ENCODE data around the gene NELL2. TPM values are rescaled to one million over a fixed set of nuclear protein-coding genes. Genes with fewer than 3 reads are reported as not detected.
"Not testable (repeated sequence)": the region's sequence is repeated elsewhere in the genome, so short reads cannot be mapped to it uniquely, and the experiment has no call there.

NELL2 gene
- total RNA-seq, 2 donors from 2014 or later: 0.31 to 0.52 TPM

- H3K4me1 ChIP-seq: no peaks in the 10 kb centered on the region
- H3K9me3 ChIP-seq: no peaks in the 10 kb centered on the region
- no peak overlapping the region for H3K27ac ChIP-seq
- DNase-seq (ENCODE audit: low spot score): no peak
- TF ChIP-seq, protein P1, sequence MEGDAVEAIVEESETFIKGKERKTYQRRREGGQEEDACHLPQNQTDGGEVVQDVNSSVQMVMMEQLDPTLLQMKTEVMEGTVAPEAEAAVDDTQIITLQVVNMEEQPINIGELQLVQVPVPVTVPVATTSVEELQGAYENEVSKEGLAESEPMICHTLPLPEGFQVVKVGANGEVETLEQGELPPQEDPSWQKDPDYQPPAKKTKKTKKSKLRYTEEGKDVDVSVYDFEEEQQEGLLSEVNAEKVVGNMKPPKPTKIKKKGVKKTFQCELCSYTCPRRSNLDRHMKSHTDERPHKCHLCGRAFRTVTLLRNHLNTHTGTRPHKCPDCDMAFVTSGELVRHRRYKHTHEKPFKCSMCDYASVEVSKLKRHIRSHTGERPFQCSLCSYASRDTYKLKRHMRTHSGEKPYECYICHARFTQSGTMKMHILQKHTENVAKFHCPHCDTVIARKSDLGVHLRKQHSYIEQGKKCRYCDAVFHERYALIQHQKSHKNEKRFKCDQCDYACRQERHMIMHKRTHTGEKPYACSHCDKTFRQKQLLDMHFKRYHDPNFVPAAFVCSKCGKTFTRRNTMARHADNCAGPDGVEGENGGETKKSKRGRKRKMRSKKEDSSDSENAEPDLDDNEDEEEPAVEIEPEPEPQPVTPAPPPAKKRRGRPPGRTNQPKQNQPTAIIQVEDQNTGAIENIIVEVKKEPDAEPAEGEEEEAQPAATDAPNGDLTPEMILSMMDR (IDR thresholded peaks at IDR 0.05): no peak
- H3K27me3 ChIP-seq: no peaks in the 10 kb centered on the region
- no peak overlapping the region for H3K4me3 ChIP-seq
- no peaks in the 10 kb centered on the region for H3K36me3 ChIP-seq
Measured at GRCh38 chr12:44837114-44837755, 38.9 kb downstream of the NELL2 start.

DNA sequence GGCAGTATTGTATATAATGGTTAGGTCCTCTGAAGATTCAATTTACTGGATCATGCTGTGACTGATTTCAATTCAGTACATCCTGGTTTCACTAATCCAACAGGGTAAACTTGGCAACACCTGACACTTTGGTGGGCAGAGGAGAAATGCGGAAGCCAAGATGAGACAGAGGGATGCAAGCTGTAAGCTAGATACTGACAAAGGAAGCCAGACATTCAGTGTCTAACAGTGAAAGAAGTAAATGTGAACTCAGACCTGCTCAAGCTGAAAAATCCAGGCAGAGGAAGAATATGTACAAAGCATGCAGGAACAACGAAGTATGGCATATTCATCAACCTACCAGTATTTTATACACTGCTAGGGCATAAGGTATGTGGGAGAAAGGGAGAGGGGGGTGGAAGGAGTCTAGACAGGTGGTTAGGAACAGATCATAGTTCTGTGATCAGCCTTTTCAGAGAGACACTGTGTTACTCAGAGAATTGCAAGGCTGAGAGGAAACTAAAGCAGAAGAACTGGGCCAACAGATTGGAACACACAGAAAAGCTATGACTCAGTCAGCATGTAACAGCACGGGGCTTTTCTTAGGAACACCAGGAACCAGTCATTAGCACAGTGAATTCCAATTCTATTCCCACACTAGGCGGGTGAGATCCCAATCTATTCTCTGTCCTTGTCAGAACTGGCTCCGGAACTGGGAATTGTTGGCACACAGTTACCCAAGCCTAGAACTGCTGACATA lies 40.3 kb downstream of the NELL2 start:
- Histone ChIP-seq H3K9me3 (no peaks in the 10 kb centered on the region), H3K4me1 (no peaks in the 10 kb centered on the region), H3K4me3 (no peak overlapping the region), H3K27me3 (no peaks in the 10 kb centered on the region), H3K27ac (no peak overlapping the region), H3K36me3 (no peaks in the 10 kb centered on the region)
- TF ChIP-seq, protein P1 (IDR thresholded peaks at IDR 0.05): no peak
- no peak for DNase-seq (ENCODE audit: low spot score)

DNA sequence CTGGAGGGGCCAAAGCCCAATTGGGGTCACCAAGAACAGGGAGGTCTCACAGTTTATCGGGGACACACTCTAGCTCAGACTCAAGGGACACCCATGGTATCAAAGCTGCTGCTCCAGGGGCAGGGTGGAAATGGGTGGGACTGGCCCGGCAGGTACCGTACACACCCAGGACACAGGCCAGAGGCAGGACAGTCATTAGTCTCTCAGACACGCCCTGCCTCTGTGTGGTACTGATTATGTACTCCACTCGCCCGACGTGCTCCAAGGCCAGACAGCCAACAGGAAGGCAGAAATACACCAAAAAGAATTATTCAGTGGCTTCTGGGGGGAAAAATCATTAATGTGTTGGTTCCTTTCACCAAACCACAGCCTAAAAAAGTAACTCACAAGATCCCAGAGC lies 41.1 kb downstream of the NELL2 start:
- H3K27me3 ChIP-seq; H3K9me3 ChIP-seq; DNase-seq (ENCODE audit: low spot score); H3K4me3 ChIP-seq; H3K36me3 ChIP-seq; H3K4me1 ChIP-seq; H3K27ac ChIP-seq: not testable (repeated sequence)

DNA sequence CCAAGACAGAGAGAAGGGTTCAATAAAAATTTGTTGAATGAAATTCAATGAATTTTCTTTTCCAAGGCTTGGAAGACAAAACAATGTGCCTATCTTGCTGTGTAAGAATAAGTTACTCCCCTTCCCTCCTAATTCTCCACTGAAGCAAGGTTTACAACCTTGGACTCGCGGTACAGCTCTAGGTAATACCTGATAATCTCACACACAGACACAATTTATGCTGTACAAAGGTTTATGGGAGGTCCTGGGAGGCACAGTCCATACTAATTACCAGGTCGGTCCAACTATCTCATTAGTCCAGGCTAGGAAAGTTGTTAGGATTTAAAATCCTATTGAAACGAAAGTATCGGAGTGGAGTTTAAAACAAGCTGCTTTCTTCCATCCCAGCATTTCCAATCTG lies 42.6 kb downstream of the NELL2 start:
- Histone ChIP-seq H3K27me3 (no peaks in the 10 kb centered on the region), H3K27ac (no peak overlapping the region), H3K4me3 (no peak overlapping the region), H3K9me3 (no peaks in the 10 kb centered on the region), H3K36me3 (no peaks in the 10 kb centered on the region), H3K4me1 (no peaks in the 10 kb centered on the region)
- TF ChIP-seq, protein P1 (IDR thresholded peaks at IDR 0.05): no peak
- no peak for DNase-seq (ENCODE audit: low spot score)

- TF ChIP-seq, protein P1 (IDR thresholded peaks at IDR 0.05): no peak
Measured at GRCh38 chr12:44830566-44831055, 45.5 kb downstream of the NELL2 start.

DNA sequence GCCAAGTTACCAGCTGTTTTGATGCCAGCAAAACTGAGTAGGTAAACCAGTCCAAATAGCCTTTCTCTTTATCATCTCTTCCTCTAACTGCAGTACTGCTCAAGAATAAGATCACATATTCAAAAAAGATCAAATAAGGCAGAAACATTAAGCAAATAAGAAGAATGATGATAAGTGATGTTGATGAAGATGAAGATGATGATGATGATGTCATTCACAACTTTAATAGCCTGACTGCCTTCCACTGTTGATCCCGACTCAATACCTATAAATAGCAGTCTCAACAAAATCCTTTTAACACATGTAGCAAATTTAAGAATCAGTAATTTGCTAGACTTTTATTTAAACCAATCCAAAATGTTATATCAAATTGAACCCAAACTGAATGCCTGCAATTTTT lies 47.1 kb downstream of the NELL2 start:
- no peaks in the 10 kb centered on the region for H3K4me1 ChIP-seq
- H3K9me3 ChIP-seq: no peaks in the 10 kb centered on the region
- H3K4me3 ChIP-seq: no peak overlapping the region
- TF ChIP-seq, protein P1 (IDR thresholded peaks at IDR 0.05): no peak
- no peaks in the 10 kb centered on the region for H3K27me3 ChIP-seq
- H3K36me3 ChIP-seq: no peaks in the 10 kb centered on the region
- H3K27ac ChIP-seq: no peak overlapping the region
- no peak for DNase-seq (ENCODE audit: low spot score)

More at GRCh38 chr12:44830566-44831055, 45.5 kb downstream of the NELL2 start:
- H3K4me3 ChIP-seq: no peak overlapping the region
- no peaks in the 10 kb centered on the region for H3K9me3 ChIP-seq
- no peak for DNase-seq (ENCODE audit: low spot score)
- no peaks in the 10 kb centered on the region for H3K4me1 ChIP-seq
- no peaks in the 10 kb centered on the region for H3K36me3 ChIP-seq
- no peaks in the 10 kb centered on the region for H3K27me3 ChIP-seq
- H3K27ac ChIP-seq: no peak overlapping the region

Measured in right atrium auricular region (tissue), 2 donors.